GM12872 (cell line): ENCODE results near the gene FCER1G.

ENCODE experiments used
- CTCF ChIP-seq: IDR thresholded peaks from 3 replicates; pipeline ENCODE4 v1.5.1; 2011; ENCODE audit warnings: low read depth, mild to moderate bottlenecking, low read length, moderate library complexity; ENCODE audit not compliant: insufficient read depth

Gene FCER1G

GRCh38 chr1:161196521-161197451, 18.3 kb upstream of the FCER1G start:
- no peak for TF ChIP-seq CTCF

GRCh38 chr1:161197560-161198193, 17.4 kb upstream of the FCER1G start:
- TF ChIP-seq CTCF: no peak

- no peak for TF ChIP-seq CTCF
Observed at GRCh38 chr1:161198194-161198896, 16.8 kb upstream of the FCER1G start.

GRCh38 chr1:161198897-161199431, 16.1 kb upstream of the FCER1G start, which contains the start of gene ADAMTS4:
ADAMTS4 (minus strand) TSS chr1:161199054; CDS start chr1:161198627, 427 bp downstream.
- no peak for TF ChIP-seq CTCF

- TF ChIP-seq CTCF: no peak
Observed at GRCh38 chr1:161199506-161200139, 15.5 kb upstream of the FCER1G start.

- TF ChIP-seq CTCF: no peak
Observed at GRCh38 chr1:161200421-161200991, 14.6 kb upstream of the FCER1G start.
